Activated CD8-positive, alpha-beta memory T cell treated with anti-CD3 and anti-CD28 coated beads, Interleukin-2, amount 50 U/mL, for 48 hours (primary cell): Measurements from ENCODE around the gene SYCP3.
A peak's percentile ranks its signal among the peaks of the same experiment; 100 is the strongest.
"Not testable (repeated sequence)": the region's sequence is repeated elsewhere in the genome, so short reads cannot be mapped to it uniquely, and the experiment has no call there.

Source experiments
- DNase-seq: peaks from one replicate; pipeline ENCODE4 v3.0.0-alpha.2; 2020

SYCP3 gene

GRCh38 chr12:101710288-101710687, 29.0 kb downstream of the SYCP3 start:
- no peak for DNase-seq

GRCh38 chr12:101707131-101707782, 32.0 kb downstream of the SYCP3 start:
- DNase-seq, result no peak

DNA sequence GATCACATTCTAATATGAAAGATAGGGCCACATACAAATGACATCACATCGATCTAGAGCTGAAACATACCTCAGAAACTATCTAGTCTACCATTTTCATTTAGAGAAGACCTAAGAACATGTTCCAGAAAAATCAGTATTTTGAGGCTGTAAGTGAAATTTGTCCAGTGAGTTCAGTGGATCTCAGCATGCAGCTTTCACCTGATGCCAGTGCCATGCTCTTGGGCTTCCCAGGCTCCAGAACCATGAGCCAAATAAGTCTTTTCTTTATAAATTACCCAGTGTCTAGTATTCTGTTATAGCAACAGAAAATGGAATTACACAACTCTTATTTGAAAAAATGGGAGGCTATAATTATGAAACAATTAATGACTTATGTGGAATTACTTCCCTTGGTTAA, 32.9 kb downstream of the SYCP3 start:
- no peak for DNase-seq

DNA sequence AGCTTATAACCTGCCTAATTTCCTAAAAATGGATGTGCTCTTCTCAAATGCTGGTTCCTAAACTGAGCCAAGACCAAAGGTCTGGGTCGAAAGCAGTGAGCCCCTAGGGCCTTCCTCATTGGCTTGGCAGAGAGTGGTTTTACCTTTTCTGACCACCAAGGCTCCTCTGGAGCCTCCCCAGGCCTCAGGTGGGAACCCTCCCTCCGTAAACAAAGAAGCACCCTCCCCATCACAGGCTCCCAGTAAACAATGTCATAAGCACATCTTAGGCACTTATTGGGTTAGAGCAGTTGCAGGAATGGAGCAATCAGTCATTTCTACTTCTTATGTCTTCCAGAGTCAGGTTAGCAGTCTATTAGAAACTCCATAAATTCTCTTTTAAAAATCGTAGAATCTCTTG, 35.8 kb downstream of the SYCP3 start:
- no peak for DNase-seq

- no peak for DNase-seq
These were observed 38.9 kb downstream of the SYCP3 start for GRCh38 chr12:101700299-101700820.

DNA sequence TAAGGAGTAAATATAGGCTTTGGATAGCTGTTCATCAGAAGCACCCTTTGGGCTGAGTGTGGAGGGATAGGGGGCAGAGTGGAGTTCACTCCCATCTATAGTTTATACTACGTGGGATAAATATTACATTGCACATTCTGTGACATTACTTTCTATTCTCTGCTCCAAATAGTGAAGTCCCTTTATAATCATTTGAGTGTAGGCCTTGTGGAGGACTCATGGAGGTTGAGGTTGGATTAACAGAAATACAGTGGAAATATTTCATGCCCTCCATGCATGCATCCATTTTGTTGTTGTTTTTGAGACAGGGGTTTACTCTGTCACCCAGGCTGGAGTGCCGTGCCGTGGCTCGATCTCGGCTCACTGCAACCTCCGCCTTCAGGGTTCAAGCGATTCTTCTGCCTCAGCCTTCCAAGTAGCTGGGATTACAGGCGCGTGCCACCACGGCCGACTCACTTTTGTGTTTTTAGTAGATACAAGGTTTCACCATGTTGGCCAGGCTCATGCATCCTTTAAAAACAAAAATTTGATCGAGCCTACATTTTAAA, 40.4 kb downstream of the SYCP3 start:
- no peak for DNase-seq

DNA sequence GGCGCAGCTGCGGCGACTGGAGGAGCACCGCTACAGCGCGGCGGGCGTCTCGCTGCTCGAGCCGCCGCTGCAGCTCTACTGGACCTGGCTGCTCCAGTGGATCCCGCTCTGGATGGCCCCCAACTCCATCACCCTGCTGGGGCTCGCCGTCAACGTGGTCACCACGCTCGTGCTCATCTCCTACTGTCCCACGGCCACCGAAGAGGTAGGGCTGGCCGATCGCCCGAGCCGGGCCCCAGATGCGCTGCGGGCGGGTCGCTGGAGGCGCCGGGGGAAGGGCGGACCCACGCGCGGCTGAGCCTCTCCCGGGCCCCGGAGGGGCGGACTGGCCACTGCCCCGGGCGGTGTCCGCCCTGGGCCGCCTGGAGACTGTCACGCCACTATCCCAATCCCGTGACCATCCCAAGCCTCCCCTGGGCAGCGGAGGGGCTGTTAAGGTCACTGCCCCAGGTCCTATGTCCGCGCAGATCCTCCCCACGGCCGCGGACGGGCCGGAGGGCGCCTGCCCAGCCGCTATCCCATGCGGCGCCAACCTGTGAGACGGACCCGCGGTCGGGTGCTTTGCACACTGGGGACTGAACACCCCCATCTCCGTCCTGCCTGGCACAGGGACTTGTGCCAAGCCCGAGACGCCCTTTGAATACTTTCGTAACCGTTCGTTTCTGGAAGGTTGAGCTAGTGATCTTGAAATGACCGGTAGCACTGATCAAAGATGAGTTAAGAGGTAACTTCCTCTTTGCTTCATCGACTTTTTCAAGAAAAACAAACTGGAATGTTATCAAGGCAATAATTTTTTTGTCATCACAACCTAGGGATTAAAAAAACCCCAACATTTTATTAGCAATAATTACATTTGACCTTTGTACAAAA, 41.1 kb downstream of the SYCP3 start:
- peak; percentile 69 for DNase-seq

DNA sequence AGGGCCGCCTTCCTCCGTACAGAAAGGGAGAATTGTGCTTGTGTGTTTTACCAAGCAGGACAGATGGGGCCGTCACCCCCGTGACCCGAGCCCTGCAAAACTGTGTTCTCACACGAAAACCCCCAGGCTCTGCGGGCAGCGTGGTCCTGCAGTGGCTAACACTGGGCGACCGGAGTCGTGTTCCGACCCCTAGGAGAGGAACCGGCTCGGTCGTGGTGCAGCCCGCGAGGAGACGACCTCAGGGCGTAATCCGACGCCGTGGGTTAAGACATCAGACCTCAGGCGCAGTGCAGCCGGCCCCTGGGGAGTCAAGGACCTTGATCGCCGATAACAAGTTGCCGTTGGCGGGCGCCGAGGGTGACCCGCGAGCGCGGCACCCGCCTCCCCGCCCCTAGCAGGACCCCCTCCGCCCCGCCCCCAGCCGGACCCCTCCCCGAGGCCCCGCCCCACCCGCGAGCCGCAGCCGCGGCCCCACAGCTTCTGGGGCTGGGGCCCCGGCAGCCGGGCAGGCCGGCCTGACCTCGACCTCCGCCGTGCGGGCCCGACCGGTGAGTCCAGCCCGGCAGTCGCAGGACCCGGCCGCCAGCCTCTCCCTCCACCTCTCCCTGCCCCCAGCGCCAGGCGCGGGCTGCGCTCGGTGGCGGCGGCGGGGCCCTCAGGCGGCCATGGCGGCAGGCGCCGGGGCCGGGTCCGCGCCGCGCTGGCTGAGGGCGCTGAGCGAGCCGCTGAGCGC, 41.9 kb downstream of the SYCP3 start, which contains the start of gene CHPT1:
CHPT1 (plus strand) TSS at position 444 of the 733 bp plus-strand sequence; CDS start at position 666, 222 bp downstream.
- DNase-seq, result peak; percentile 82

DNA sequence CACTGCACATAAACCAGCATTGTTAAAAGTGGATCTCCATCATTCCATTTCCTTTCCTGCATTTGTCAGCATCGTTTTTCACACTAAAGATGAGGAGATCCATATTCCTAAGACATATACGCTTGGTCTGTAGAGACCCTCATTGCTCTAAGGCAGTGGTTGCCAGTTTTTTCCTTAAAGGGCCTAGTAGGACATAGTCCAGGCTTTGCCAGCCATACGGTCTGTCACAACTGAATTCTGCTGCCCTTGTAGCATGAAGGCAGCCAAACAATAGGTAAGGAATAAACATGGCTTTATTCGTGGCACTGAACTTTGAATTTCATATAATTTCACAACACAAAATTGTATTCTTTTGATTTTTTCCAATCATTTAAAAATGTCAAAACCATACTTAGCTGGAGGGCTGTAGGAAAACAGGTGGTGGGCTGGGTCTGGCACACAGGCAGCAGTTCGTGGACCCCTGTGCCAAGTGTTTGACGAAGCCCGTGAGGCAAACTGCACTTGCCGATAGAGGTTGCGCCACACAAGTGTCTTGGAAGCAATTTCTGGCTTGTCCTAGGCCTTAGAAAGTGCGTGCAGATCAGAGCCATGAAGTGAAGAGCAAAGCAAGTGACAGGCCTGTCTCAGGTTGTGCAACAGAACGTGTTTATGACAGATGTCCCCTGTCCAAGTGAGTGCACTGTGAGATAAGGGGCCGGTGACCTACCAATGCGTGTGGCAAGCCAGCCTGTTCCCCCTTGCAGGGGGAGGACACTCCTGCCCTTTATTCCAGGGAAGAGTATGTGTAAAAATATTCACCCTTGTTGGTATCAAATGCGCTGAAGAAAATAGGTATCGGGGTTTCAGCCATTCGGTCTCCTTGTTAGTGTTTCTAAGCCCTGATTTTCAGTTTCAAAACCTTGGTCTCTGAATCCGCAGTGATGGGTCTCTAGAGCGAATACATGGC, 42.7 kb downstream of the SYCP3 start:
- DNase-seq, result peak; percentile 54

DNA sequence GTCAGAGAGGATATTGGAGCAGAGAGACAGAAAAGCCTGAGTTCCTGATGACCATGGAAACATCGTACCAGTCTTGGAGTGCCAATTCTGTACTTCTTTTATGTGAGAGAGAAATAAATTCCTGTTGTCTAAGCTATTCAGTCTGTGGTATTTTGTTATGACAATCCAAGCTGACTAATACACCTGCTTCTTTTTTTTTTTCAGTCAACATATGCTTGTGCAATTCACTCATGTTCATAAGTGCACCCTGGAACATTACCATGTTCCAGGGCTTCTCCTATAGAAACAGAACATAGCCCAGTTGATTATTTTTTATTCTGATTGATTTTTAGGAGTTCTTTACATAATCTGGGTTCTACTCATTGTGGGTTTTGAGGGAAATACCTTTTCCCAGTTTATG, 43.6 kb downstream of the SYCP3 start:
- DNase-seq, result no peak

GRCh38 chr12:101694986-101695385, 44.3 kb downstream of the SYCP3 start:
- DNase-seq, result no peak

- no peak for DNase-seq
These were observed 44.9 kb downstream of the SYCP3 start for GRCh38 chr12:101694297-101694848.

DNA sequence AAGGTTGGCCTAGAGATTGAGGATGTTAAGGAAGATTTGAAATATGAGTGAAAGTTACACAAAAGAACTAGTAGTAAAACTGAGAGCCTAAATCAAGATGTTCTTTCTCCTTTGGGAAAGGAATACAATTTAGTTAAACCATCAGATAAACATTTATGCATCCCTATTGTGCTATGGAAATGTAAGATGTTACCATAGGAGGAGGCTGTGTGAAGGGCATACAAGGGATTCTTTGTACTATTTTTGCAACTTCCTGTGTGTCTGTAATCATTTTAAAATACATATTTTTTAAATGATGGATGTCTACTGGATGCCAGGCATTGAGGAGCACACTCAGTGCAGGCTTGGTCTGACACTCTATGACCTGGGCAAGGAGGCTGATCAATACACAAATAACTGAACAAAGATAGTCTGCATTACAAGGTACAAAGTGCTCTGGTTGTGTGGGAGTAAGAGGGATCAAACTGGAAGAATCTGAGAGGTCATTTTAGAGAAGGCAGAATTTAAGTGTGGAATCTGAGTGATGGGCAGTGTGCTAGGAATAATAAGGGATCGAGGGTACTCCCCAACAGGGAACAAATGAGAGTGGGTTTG, 47.7 kb downstream of the SYCP3 start:
- no peak for DNase-seq

DNA sequence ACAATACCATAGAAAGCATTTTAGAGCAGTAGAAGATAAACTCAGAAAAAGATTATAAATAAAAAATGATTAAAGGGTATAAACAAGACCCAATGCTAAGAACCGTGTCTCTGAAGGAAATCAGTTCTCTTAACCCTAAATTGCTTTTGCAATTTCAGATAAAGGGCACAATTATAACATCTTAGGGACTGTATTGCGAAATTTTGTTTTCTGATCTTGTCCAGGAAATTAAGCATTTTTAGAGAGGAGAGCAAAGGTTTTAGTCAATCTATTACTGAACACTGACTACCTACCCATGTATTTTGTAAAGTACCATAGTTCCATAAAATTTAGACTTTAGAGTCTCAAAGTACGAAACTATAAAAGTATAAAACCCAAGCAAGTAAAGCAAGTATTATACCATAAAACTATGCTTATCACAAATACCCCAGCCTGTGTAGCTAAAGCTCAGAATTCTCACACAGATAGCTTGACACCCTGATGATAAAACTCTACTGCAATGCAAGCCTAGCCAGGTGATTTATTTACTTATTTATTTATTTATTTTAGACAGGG, 48.6 kb downstream of the SYCP3 start:
- DNase-seq, result no peak

GRCh38 chr12:101686176-101686575, 53.1 kb downstream of the SYCP3 start:
- no peak for DNase-seq

DNA sequence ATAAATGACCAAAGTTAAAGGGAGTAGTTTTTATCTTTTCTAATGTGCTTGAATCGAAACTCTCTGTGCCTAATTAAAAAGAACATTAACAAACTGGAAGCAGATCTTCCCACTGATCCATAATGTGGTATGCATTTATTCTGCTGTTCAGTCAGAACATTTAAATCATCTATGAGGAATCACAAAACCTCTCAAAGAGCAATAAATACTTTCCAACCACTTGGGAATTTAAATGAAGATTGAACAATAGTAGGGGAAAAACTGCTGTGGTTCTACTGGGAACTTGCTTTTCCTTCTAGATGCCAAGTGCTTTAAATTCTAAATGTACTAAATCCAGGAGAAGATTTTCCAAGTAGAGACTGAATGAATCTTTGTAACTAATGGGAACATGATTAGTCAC, 54.2 kb downstream of the SYCP3 start:
- no peak for DNase-seq

DNA sequence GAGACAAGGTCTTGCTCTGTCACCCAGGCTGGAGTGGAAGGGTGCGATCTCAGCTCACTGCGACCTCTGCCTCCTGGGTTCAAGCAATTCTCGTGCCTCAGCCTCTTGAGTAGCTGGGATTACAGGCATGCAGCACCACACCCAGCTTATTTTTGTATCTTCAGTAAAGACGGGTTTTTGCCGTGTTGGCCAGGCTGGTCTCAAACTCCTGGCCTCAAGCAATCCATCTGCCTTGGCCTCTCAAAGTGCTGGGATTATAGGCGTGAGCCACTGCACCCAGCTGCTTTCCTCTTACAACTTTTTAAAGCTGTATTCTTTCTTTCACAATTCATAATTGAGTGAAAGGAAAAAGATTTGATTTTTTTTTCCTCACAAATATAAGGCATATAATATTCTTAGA, 57.6 kb downstream of the SYCP3 start:
- DNase-seq, result not testable (repeated sequence)

DNA sequence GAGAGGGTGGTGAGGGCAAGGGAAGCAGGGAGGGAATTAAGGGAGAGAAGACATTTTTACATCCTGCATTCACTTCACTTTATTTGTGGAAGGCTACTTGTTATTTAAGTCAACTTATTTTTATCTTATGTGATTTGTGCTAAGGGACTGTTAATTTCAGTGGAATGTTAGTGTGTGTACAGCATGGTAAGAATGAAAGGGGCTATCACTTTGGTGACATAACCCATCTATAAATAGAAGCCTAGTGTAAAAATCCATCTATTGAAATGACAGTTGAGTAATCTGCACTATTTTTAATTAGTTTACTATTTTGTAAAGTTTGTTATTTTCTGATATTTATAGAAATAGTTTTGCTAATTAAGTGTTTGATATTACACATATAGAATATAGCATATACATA, 58.6 kb downstream of the SYCP3 start:
- no peak for DNase-seq

DNA sequence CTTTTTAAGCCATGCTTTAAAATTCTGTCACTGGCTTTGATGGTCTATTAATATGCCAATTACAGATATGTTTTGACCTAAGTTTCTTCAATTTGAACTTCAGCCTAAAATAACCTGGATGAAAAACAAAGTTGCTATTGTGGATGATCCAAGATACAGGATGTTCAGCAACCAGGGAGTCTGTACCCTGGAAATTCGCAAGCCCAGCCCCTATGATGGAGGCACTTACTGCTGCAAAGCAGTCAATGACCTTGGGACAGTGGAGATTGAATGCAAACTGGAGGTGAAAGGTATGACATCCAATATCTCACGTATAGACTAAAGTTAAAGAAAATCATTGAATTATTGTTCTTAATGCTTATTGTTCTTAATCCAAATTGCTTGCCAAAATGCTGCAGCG, 59.0 kb downstream of the SYCP3 start:
- no peak for DNase-seq
